Right lobe of liver (tissue), 6 donors: ENCODE data around the gene OPN3. TPM values are rescaled to one million over a fixed set of nuclear protein-coding genes. Genes with fewer than 3 reads are reported as not detected.
A peak's percentile ranks its signal among the peaks of the same experiment; 100 is the strongest.
"Not testable (repeated sequence)": the region's sequence is repeated elsewhere in the genome, so short reads cannot be mapped to it uniquely, and the experiment has no call there.

Experiments
- ATAC-seq, 4 donors: fragments of 200-7000 bp; cut with Tn5 transposase; one replicate each; pipeline ENCODE4 v1.9.1; 2020; ENCODE audit warnings: mild to moderate bottlenecking in 4 of 4, moderate library complexity in 4 of 4
- DNase-seq, 3 donors: peaks; one replicate each; pipeline ENCODE4 v3.0.0-alpha.2; 2020
- H3K27ac ChIP-seq, 3 donors: fragments of 200-600 bp; one replicate each; pipeline ENCODE4 v1.8.0; 2022
- H3K27me3 ChIP-seq, 2 donors: fragments of 200-600 bp; one replicate each; pipeline ENCODE4 v1.8.0; 2022
- H3K36me3 ChIP-seq, 4 donors: fragments of 200-600 bp; sonication (generic) in 1 of 4; one replicate each; pipeline versions ENCODE4 v1.5.1 to v1.8.0; 2017 to 2022; ENCODE audit warnings: control low read depth in 1 of 4
- H3K4me1 ChIP-seq, 4 donors: fragments of 200-600 bp; sonication (generic) in 1 of 4; one replicate each; pipeline versions ENCODE4 v1.5.1 to v1.8.0; 2017 to 2022; ENCODE audit warnings: control low read depth in 1 of 4
- H3K4me3 ChIP-seq, 3 donors: fragments of 200-600 bp; one replicate each; pipeline ENCODE4 v1.8.0; 2022
- H3K9me3 ChIP-seq, 4 donors: fragments of 200-600 bp; sonication (generic) in 1 of 4; one replicate each; pipeline versions ENCODE4 v1.5.1 to v1.8.0; 2017 to 2022; ENCODE audit warnings: control low read depth in 1 of 4
- CTCF ChIP-seq, 4 donors: fragments of 200-600 bp in 3 of 4; fragments of 450-650 bp in 1 of 4; IDR thresholded peaks; one replicate each; pipeline versions ENCODE4 v1.5.1 to v1.8.0; 2016 to 2022; ENCODE audit warnings: antibody characterized with exemption in 4 of 4, mild to moderate bottlenecking in 2 of 4
- POLR2A ChIP-seq: fragments of 450-650 bp; IDR thresholded peaks from one replicate; pipeline ENCODE4 v1.6.1; 2017; ENCODE audit warnings: antibody characterized with exemption, mild to moderate bottlenecking
- WGBS: methylation state at CpG from one replicate; pipeline ENCODE4 v1.1.6; 2018; ENCODE audit warnings: low coverage, low lambda C conversion rate; ENCODE audit not compliant: insufficient coverage; ENCODE audit errors: missing lambda C conversion rate; 5-methylcytosine and 5-hydroxymethylcytosine counted together
- intact Hi-C, 2 donors: fragments of 100-400 bp; cut with DNase I; formaldehyde crosslinking; loops; one replicate each; pipeline versions ENCODE4 v1.11.2 to v1.14.1; 2022
- total RNA-seq, 6 experiments: library from RNA; depleted of rRNA in 2 of 6; stranded (reverse); fragments of >200 nt in 2 of 6; fragmentation: NEBNext Ultra II Directional in 3 of 6; extraction: Animal tissue kit (Norgen Biotek cat#: 25700) in 3 of 6; gene quantifications; one replicate each; pipeline versions ENCODE4 v1.1.0 to v1.2.4, GENCODE V29; 2016 to 2023
- donor health status: DM: no; HTN: yes; CAD: no.
- donor health status: DM: no; HTN: no; CAD: no.
- donor health status: DM: no; HTN: no; CAD: no.
- donor health status: DM: no; HTN: yes; CAD: no.
- donor health status: DM: no; HTN: yes; CAD: no.

The OPN3 gene
- total RNA-seq, 6 experiments from 2014 or later = 15.7 to 38.2 (median 28.8) TPM

GRCh38 chr1:241674805-241675384, 34.7 kb upstream of the OPN3 start:
- intact Hi-C loops = no loop called here
- no peak for ATAC-seq
- Histone ChIP-seq H3K4me3 (no peak overlapping the region), H3K36me3 (no peaks in the 10 kb centered on the region), H3K27ac (no peak overlapping the region), H3K9me3 (no peaks in the 10 kb centered on the region), H3K4me1 (no peaks in the 10 kb centered on the region), H3K27me3 (no peaks in the 10 kb centered on the region)
- WGBS = 100% methylated on average over 1 of the region's 1 CpG
- DNase-seq = no peak
- no peak for TF ChIP-seq POLR2A
- no peak for TF ChIP-seq CTCF (IDR thresholded peaks at IDR 0.05)

GRCh38 chr1:241672301-241672700, 32.1 kb upstream of the OPN3 start:
- Histone ChIP-seq H3K4me1 (no peaks in the 10 kb centered on the region), H3K27ac (no peak overlapping the region), H3K4me3 (no peak overlapping the region), H3K36me3 (no peaks in the 10 kb centered on the region), H3K9me3 (no peaks in the 10 kb centered on the region), H3K27me3 (no peaks in the 10 kb centered on the region)
- ATAC-seq (peak in 3 of 4 donors; percentile 72 to 79 (median 73)), DNase-seq (no peak)
- intact Hi-C loops = no loop called here
- 29% methylated on average over 1 of the region's 1 CpG for WGBS
- no peak for TF ChIP-seq CTCF (IDR thresholded peaks at IDR 0.05)

GRCh38 chr1:241666419-241666818, 26.2 kb upstream of the OPN3 start:
- H3K27me3 ChIP-seq = no peaks in the 10 kb centered on the region
- H3K36me3 ChIP-seq = no peaks in the 10 kb centered on the region
- no peak for ATAC-seq
- H3K4me1 ChIP-seq = no peaks in the 10 kb centered on the region
- H3K4me3 ChIP-seq = no peak overlapping the region
- no peak for TF ChIP-seq POLR2A
- TF ChIP-seq CTCF (IDR thresholded peaks at IDR 0.05) = no peak
- 62% methylated on average over 3 of the region's 3 CpGs for WGBS
- DNase-seq = no peak
- H3K9me3 ChIP-seq = no peaks in the 10 kb centered on the region
- H3K27ac ChIP-seq = no peak overlapping the region
- intact Hi-C loops = no loop called here

- no peak for DNase-seq
- ATAC-seq = no peak
- H3K4me3 ChIP-seq = no peak overlapping the region
- TF ChIP-seq POLR2A (no peak), CTCF (IDR thresholded peaks at IDR 0.05) (no peak)
- no peak overlapping the region for H3K27ac ChIP-seq
- no peaks in the 10 kb centered on the region for H3K9me3 ChIP-seq
- H3K27me3 ChIP-seq = no peaks in the 10 kb centered on the region
- no peaks in the 10 kb centered on the region for H3K4me1 ChIP-seq
- H3K36me3 ChIP-seq = no peaks in the 10 kb centered on the region
- WGBS = 69% methylated on average over 5 of the region's 5 CpGs
- intact Hi-C loops = no loop called here
Measured at GRCh38 chr1:241660424-241660972, 20.3 kb upstream of the OPN3 start.

GRCh38 chr1:241659016-241659415, 18.8 kb upstream of the OPN3 start:
- WGBS = 78% methylated on average over 2 of the region's 2 CpGs
- H3K4me3 ChIP-seq, H3K4me1 ChIP-seq, DNase-seq, H3K27me3 ChIP-seq, intact Hi-C loops, ATAC-seq, H3K36me3 ChIP-seq, H3K9me3 ChIP-seq, H3K27ac ChIP-seq: not testable (repeated sequence)
